Activated CD8-positive, alpha-beta memory T cell treated with anti-CD3 and anti-CD28 coated beads, Interleukin-2, amount 10 ng/mL, durations not matched to agents 7 days and 5 days (primary cell): Measurements from ENCODE around the gene PMS1. TPM values are rescaled to one million over a fixed set of nuclear protein-coding genes. Genes with fewer than 3 reads are reported as not detected.
A peak's percentile ranks its signal among the peaks of the same experiment; 100 is the strongest.
"Not testable (repeated sequence)": the region's sequence is repeated elsewhere in the genome, so short reads cannot be mapped to it uniquely, and the experiment has no call there.

Experiments used
- ATAC-seq: fragments of 150-1000 bp; cut with Tn5 transposase; one replicate; pipeline ENCODE4 v1.10.0; 2021; ENCODE audit warnings: moderate library complexity
- CTCF ChIA-PET: fragments of 350-600 bp; sonication (Branson Sonifier 250); formaldehyde crosslinking; loops from one replicate; lab custom pipeline; 2021; ENCODE audit warnings: antibody characterized with exemption; lab: Charles Lee
- DNase-seq: peaks from one replicate; pipeline ENCODE4 v3.0.0-alpha.2; 2020
- H3K27ac Mint-ChIP-seq: one replicate; pipeline ENCODE4 v1.8.0; 2021; ENCODE audit warnings: mild to moderate bottlenecking, mixed read lengths
- H3K27me3 Mint-ChIP-seq: one replicate; pipeline ENCODE4 v1.8.0; 2021; ENCODE audit warnings: mixed read lengths
- H3K36me3 Mint-ChIP-seq: one replicate; pipeline ENCODE4 v1.8.0; 2021; ENCODE audit warnings: mild to moderate bottlenecking, mixed read lengths
- H3K4me1 Mint-ChIP-seq: one replicate; pipeline ENCODE4 v1.8.0; 2021; ENCODE audit warnings: mixed read lengths
- H3K4me3 Mint-ChIP-seq: one replicate; pipeline ENCODE4 v1.8.0; 2021; ENCODE audit warnings: mild to moderate bottlenecking, moderate library complexity, mixed read lengths
- H3K9me3 Mint-ChIP-seq: one replicate; pipeline ENCODE4 v1.8.0; 2022; ENCODE audit warnings: low read depth, mixed read lengths
- total RNA-seq, 2 experiments: library from RNA; stranded (reverse); gene quantifications; one replicate each; pipeline ENCODE4 v1.2.3, GENCODE V29; 2021

Gene PMS1
- 10 to 100 TPM; 40.9 to 42.1 TPM for total RNA-seq

- DNase-seq (peak; percentile 96), ATAC-seq (peak; percentile 94)
- CTCF ChIA-PET, result interaction anchor here (1.0 to 1.4 kb wide), 4 partner anchors 15 to 123 kb away, joined by 3 to 7 read pairs (median 4); partner anchors contain the start of genes ASNSD1 and OSGEPL1
- Mint-ChIP-seq H3K36me3 (peaks cover 49% of the 10 kb centered on the region), H3K9me3 (no peaks in the 10 kb centered on the region), H3K27me3 (no peaks in the 10 kb centered on the region), H3K4me1 (peaks cover 57% of the 10 kb centered on the region), H3K4me3 (peak within 1 kb of the TSS; percentile 93), H3K27ac (peak within 1 kb of the TSS; percentile 97)
Observed at GRCh38 chr2:189783927-189784867, at the start of gene PMS1, which contains the start of gene ORMDL1. Gene PMS1 (plus strand): TSS chr2:189784450. CDS start chr2:189791810, 7,360 bp downstream. Gene ORMDL1 (minus strand): TSS chr2:189784339. CDS start chr2:189782595, 1,744 bp downstream.

GRCh38 chr2:189751080-189751658, 33.1 kb upstream of the PMS1 start:
- ATAC-seq (peak; percentile 75), DNase-seq (peak; percentile 52)
- no peaks in the 10 kb centered on the region for H3K9me3 Mint-ChIP-seq
- peaks cover 10% of the 10 kb centered on the region for H3K36me3 Mint-ChIP-seq
- H3K4me3 Mint-ChIP-seq, result no peak overlapping the region
- H3K27me3 Mint-ChIP-seq, result no peaks in the 10 kb centered on the region
- H3K27ac Mint-ChIP-seq, result no peak overlapping the region
- CTCF ChIA-PET, result interaction anchor here (0.7 to 4.0 kb wide), 8 partner anchors 11 to 329 kb away, joined by 3 to 31 read pairs (median 4); partner anchors contain the start of gene OSGEPL1
- H3K4me1 Mint-ChIP-seq, result no peaks in the 10 kb centered on the region

- CTCF ChIA-PET, result no interaction called here
- ATAC-seq (no peak), DNase-seq (no peak)
- peaks cover 9% of the 10 kb centered on the region for H3K36me3 Mint-ChIP-seq
- H3K4me1 Mint-ChIP-seq, result peaks cover 2% of the 10 kb centered on the region
- no peak overlapping the region for H3K27ac Mint-ChIP-seq
- no peaks in the 10 kb centered on the region for H3K9me3 Mint-ChIP-seq
- H3K4me3 Mint-ChIP-seq, result no peak overlapping the region
- no peaks in the 10 kb centered on the region for H3K27me3 Mint-ChIP-seq
Observed at GRCh38 chr2:189756311-189756952, 27.8 kb upstream of the PMS1 start.

GRCh38 chr2:189760154-189760553, 24.1 kb upstream of the PMS1 start:
- H3K27ac Mint-ChIP-seq, ATAC-seq, H3K27me3 Mint-ChIP-seq, H3K4me3 Mint-ChIP-seq, H3K9me3 Mint-ChIP-seq, H3K36me3 Mint-ChIP-seq, DNase-seq: not testable (repeated sequence)
- CTCF ChIA-PET, result interaction anchor here (1.2 to 3.9 kb wide), 2 partner anchors 9 to 58 kb away, joined by 3 to 31 read pairs; no protein-coding TSS in a partner anchor
- peaks cover 14% of the 10 kb centered on the region for H3K4me1 Mint-ChIP-seq

GRCh38 chr2:189762229-189762550, 22.1 kb upstream of the PMS1 start:
- H3K36me3 Mint-ChIP-seq, result peaks cover 13% of the 10 kb centered on the region
- peak overlapping the region; percentile 92 for H3K4me3 Mint-ChIP-seq
- peak overlapping the region; percentile 98 for H3K27ac Mint-ChIP-seq
- ATAC-seq, result no peak
- H3K4me1 Mint-ChIP-seq, result peaks cover 14% of the 10 kb centered on the region
- no peak for DNase-seq
- H3K9me3 Mint-ChIP-seq, result no peaks in the 10 kb centered on the region
- CTCF ChIA-PET, result interaction anchor here (0.8 to 3.9 kb wide), 18 partner anchors 9 to 1915 kb away, joined by 3 to 31 read pairs (median 6); partner anchors contain the start of genes ANKAR, ASNSD1, ORMDL1 and PMS1
- no peaks in the 10 kb centered on the region for H3K27me3 Mint-ChIP-seq

- Mint-ChIP-seq H3K27ac (peak within 1 kb of the TSS; percentile 98), H3K4me3 (peak within 1 kb of the TSS; percentile 92), H3K9me3 (no peaks in the 10 kb centered on the region), H3K27me3 (no peaks in the 10 kb centered on the region), H3K36me3 (peaks cover 13% of the 10 kb centered on the region), H3K4me1 (peaks cover 14% of the 10 kb centered on the region)
- ATAC-seq (peak; percentile 96), DNase-seq (peak; percentile 96)
- CTCF ChIA-PET, result interaction anchor here (0.8 to 3.9 kb wide), 21 partner anchors 9 to 1915 kb away, joined by 3 to 31 read pairs (median 5); partner anchors contain the start of genes ANKAR, ASNSD1, ORMDL1 and PMS1
Observed at GRCh38 chr2:189762551-189763298, 21.5 kb upstream of the PMS1 start, which contains the start of gene OSGEPL1. Gene OSGEPL1 (minus strand): TSS chr2:189762792. CDS start chr2:189761640, 1,152 bp downstream.

GRCh38 chr2:189763908-189764661, 20.2 kb upstream of the PMS1 start:
- Mint-ChIP-seq H3K4me1 (peaks cover 14% of the 10 kb centered on the region), H3K4me3 (no peak overlapping the region), H3K36me3 (peaks cover 17% of the 10 kb centered on the region), H3K27me3 (no peaks in the 10 kb centered on the region), H3K9me3 (no peaks in the 10 kb centered on the region), H3K27ac (peak overlapping the region; percentile 98)
- CTCF ChIA-PET, result interaction anchor here (1.2 to 3.9 kb wide), 11 partner anchors 9 to 1044 kb away, joined by 3 to 31 read pairs (median 6); partner anchors contain the start of genes ANKAR, ASNSD1, ORMDL1 and PMS1
- ATAC-seq, result no peak
- DNase-seq, result no peak

GRCh38 chr2:189770590-189771322, 13.5 kb upstream of the PMS1 start:
- no peak for DNase-seq
- H3K4me3 Mint-ChIP-seq, result no peak overlapping the region
- H3K9me3 Mint-ChIP-seq, result no peaks in the 10 kb centered on the region
- ATAC-seq, result no peak
- H3K36me3 Mint-ChIP-seq, result peaks cover 49% of the 10 kb centered on the region
- CTCF ChIA-PET, result interaction anchor here (1.0 kb wide), 1 partner anchor 8 kb away, joined by 3 read pairs; the partner anchor contains the start of gene OSGEPL1
- H3K4me1 Mint-ChIP-seq, result no peaks in the 10 kb centered on the region
- no peak overlapping the region for H3K27ac Mint-ChIP-seq
- H3K27me3 Mint-ChIP-seq, result no peaks in the 10 kb centered on the region

- ATAC-seq (no peak), DNase-seq (no peak)
- CTCF ChIA-PET, result interaction anchor here (2.2 kb wide), 1 partner anchor 9 kb away, joined by 10 read pairs; the partner anchor contains the start of gene OSGEPL1
- Mint-ChIP-seq H3K4me3 (no peak overlapping the region), H3K27me3 (no peaks in the 10 kb centered on the region), H3K36me3 (peaks cover 48% of the 10 kb centered on the region), H3K27ac (no peak overlapping the region), H3K9me3 (no peaks in the 10 kb centered on the region), H3K4me1 (peaks cover 1% of the 10 kb centered on the region)
Observed at GRCh38 chr2:189772212-189772611, 12.0 kb upstream of the PMS1 start.

- Mint-ChIP-seq H3K27me3 (no peaks in the 10 kb centered on the region), H3K4me1 (peaks cover 53% of the 10 kb centered on the region), H3K9me3 (no peaks in the 10 kb centered on the region), H3K36me3 (peaks cover 48% of the 10 kb centered on the region), H3K4me3 (peak overlapping the region; percentile 93), H3K27ac (peak overlapping the region; percentile 97)
- CTCF ChIA-PET, result interaction anchor here (1.0 to 1.3 kb wide), 2 partner anchors 18 to 19 kb away, joined by 6 read pairs; partner anchors contain the start of gene OSGEPL1
- ATAC-seq (no peak), DNase-seq (no peak)
Observed at GRCh38 chr2:189782221-189782671, 2.0 kb upstream of the PMS1 start.

GRCh38 chr2:189783451-189783926, 761 bp upstream of the PMS1 start:
- no peaks in the 10 kb centered on the region for H3K9me3 Mint-ChIP-seq
- CTCF ChIA-PET, result interaction anchor here (1.0 to 1.3 kb wide), 3 partner anchors 15 to 21 kb away, joined by 3 to 7 read pairs (median 6); partner anchors contain the start of gene OSGEPL1
- ATAC-seq (peak; percentile 5), DNase-seq (no peak)
- H3K4me3 Mint-ChIP-seq, result peak overlapping the region; percentile 93
- peak overlapping the region; percentile 97 for H3K27ac Mint-ChIP-seq
- H3K27me3 Mint-ChIP-seq, result no peaks in the 10 kb centered on the region
- H3K4me1 Mint-ChIP-seq, result peaks cover 54% of the 10 kb centered on the region
- H3K36me3 Mint-ChIP-seq, result peaks cover 51% of the 10 kb centered on the region
